SHP77 (cell line): ENCODE results near the gene CYTH1.

Experiments
- DNase-seq, 2 experiments: peaks; one replicate each; lab custom pipeline; 2025; lab: John Stamatoyannopoulos, UW

Gene CYTH1

GRCh38 chr17:78804777-78805176 lies 22.7 kb upstream of the CYTH1 start:
- no peak for DNase-seq

GRCh38 chr17:78803186-78803845 lies 21.2 kb upstream of the CYTH1 start:
- no peak for DNase-seq

GRCh38 chr17:78802459-78802858 lies 20.4 kb upstream of the CYTH1 start:
- no peak for DNase-seq

GRCh38 chr17:78802008-78802407 lies 19.9 kb upstream of the CYTH1 start:
- no peak for DNase-seq

GRCh38 chr17:78800132-78800931 lies 18.3 kb upstream of the CYTH1 start:
- DNase-seq = no peak

GRCh38 chr17:78798695-78799559 lies 16.9 kb upstream of the CYTH1 start:
- DNase-seq = peak in 1 of 2 experiments; percentile 34

- DNase-seq = no peak
Observed at GRCh38 chr17:78797691-78798585, 15.9 kb upstream of the CYTH1 start.

GRCh38 chr17:78797213-78797612 lies 15.1 kb upstream of the CYTH1 start:
- DNase-seq = no peak

- DNase-seq = no peak
Observed at GRCh38 chr17:78796517-78796900, 14.4 kb upstream of the CYTH1 start.

- no peak for DNase-seq
Observed at GRCh38 chr17:78795861-78796516, 13.9 kb upstream of the CYTH1 start.

GRCh38 chr17:78794864-78795640 lies 13.0 kb upstream of the CYTH1 start:
- DNase-seq = no peak

- DNase-seq = no peak
Observed at GRCh38 chr17:78794399-78794798, 12.3 kb upstream of the CYTH1 start.

- DNase-seq = no peak
Observed at GRCh38 chr17:78793968-78794367, 11.9 kb upstream of the CYTH1 start.

GRCh38 chr17:78793415-78793814 lies 11.3 kb upstream of the CYTH1 start:
- DNase-seq = no peak

GRCh38 chr17:78791840-78792709 lies 10.0 kb upstream of the CYTH1 start:
- no peak for DNase-seq

GRCh38 chr17:78790552-78790951 lies 8.5 kb upstream of the CYTH1 start:
- DNase-seq = no peak

- peak; percentile 74 to 84 for DNase-seq
Observed at GRCh38 chr17:78789663-78790181, 7.6 kb upstream of the CYTH1 start.

GRCh38 chr17:78789149-78789662 lies 7.1 kb upstream of the CYTH1 start:
- peak; percentile 60 to 70 for DNase-seq

GRCh38 chr17:78788451-78788850 lies 6.4 kb upstream of the CYTH1 start:
- DNase-seq = no peak
